K562 (cell line): ENCODE measurements around the gene NEDD4L. TPM values are rescaled to one million over a fixed set of nuclear protein-coding genes. Genes with fewer than 3 reads are reported as not detected.

Experiments
- ATAC-seq: fragments of 200-7000 bp; cut with Tn5 transposase; 3 replicates; pipeline ENCODE4 v1.9.1; 2020; ENCODE audit warnings: moderate library complexity
- BruUV-seq: library from RNA; stranded (reverse); fragments of 400-500 nt; replicated peaks from 2 replicates; lab custom pipeline; 2021; lab: Mats Ljungman, UMichigan
- CTCF ChIA-PET: fragments of 300-600 bp; formaldehyde crosslinking; extraction: SDS; loops from one replicate; lab custom pipeline; 2021; ENCODE audit warnings: low intra/inter-chr PET ratio; lab: Yijun Ruan, JAX
- POLR2A ChIA-PET: fragments of 300-600, 350-650 bp; sonication (Branson Sonifier 250); formaldehyde crosslinking; extraction: SDS; loops from one replicate; lab custom pipeline; 2021; ENCODE audit warnings: antibody characterized with exemption, inconsistent platforms; lab: Yijun Ruan, JAX
- DNase-seq, 4 experiments: peaks; one replicate each; pipeline versions ENCODE4 v3.0.0 to v3.0.0-alpha.2; 2011 to 2018; ENCODE audit warnings: low spot score in 3 of 4, mixed read lengths in 3 of 4; ENCODE audit errors: extremely low read depth in 1 of 4
- FAIRE-seq: peaks from 2 replicates; lab custom pipeline; 2011; peaks lifted over from hg19 to GRCh38; lab: Jason Lieb, UNC
- H2AFZ ChIP-seq: 2 replicates; pipeline ENCODE4 v1.6.0; 2011; ENCODE audit warnings: low read depth, low read length, control low read depth, inconsistent platforms
- H3K27ac ChIP-seq: fragments of 200-600 bp; 3 replicates; pipeline ENCODE4 v1.8.0; 2011; ENCODE audit warnings: low read depth, mild to moderate bottlenecking, control low read depth, inconsistent platforms, low read length, moderate library complexity, mixed read lengths; ENCODE audit errors: extremely low read depth
- H3K27me3 ChIP-seq, 2 experiments: fragments of 300-600 bp in 1 of 2; 2 replicates in 1 of 2; 3 replicates in 1 of 2; pipeline versions ENCODE4 v1.6.0 to v1.8.0; 2011; ENCODE audit warnings: inconsistent platforms in 2 of 2, low read length in 2 of 2, mild to moderate bottlenecking in 1 of 2, mixed read lengths in 1 of 2, moderate library complexity in 1 of 2; ENCODE audit not compliant: control insufficient read depth in 2 of 2, insufficient read depth in 2 of 2
- H3K36me3 ChIP-seq: fragments of 300-600 bp; 3 replicates; pipeline ENCODE4 v1.8.0; 2011; ENCODE audit warnings: mild to moderate bottlenecking, low read length, inconsistent platforms; ENCODE audit not compliant: control insufficient read depth, insufficient read depth
- H3K4me1 ChIP-seq, 2 experiments: fragments of 200-600 bp in 1 of 2; replicated peaks in 1 of 2; 2 replicates in 1 of 2; 3 replicates in 1 of 2; pipeline versions ENCODE4 v1.5.1 to v1.8.0; 2011; ENCODE audit warnings: inconsistent platforms in 2 of 2, low read length in 2 of 2, mild to moderate bottlenecking in 1 of 2, mixed read lengths in 1 of 2, moderate library complexity in 1 of 2; ENCODE audit not compliant: control insufficient read depth in 2 of 2, insufficient read depth in 2 of 2
- H3K4me2 ChIP-seq: 2 replicates; pipeline ENCODE4 v1.6.1; 2011; ENCODE audit warnings: low read length, control low read depth, inconsistent platforms, mixed read lengths; ENCODE audit not compliant: insufficient read depth
- H3K4me3 ChIP-seq: fragments of 200-600 bp; sonication (generic), shearing (Covaris generic); 2 replicates; pipeline ENCODE4 v1.5.1; 2016; ENCODE audit warnings: control low read depth, inconsistent platforms
- H3K79me2 ChIP-seq: fragments of 200-600 bp; 3 replicates; pipeline ENCODE4 v1.8.0; 2011; ENCODE audit warnings: low read length, inconsistent platforms; ENCODE audit not compliant: control insufficient read depth, insufficient read depth
- H3K9ac ChIP-seq, 2 experiments: 2 replicates each; pipeline versions ENCODE4 v1.6.0 to v1.6.1; 2011; ENCODE audit warnings: low read depth in 2 of 2, low read length in 2 of 2, control low read depth in 1 of 2, inconsistent platforms in 1 of 2, mild to moderate bottlenecking in 1 of 2, mixed read lengths in 1 of 2; ENCODE audit not compliant: insufficient read depth in 1 of 2
- H3K9me1 ChIP-seq: one replicate; pipeline ENCODE4 v1.6.0; 2011; ENCODE audit warnings: inconsistent platforms, mild to moderate bottlenecking, low read length, moderate library complexity; ENCODE audit not compliant: control insufficient read depth, insufficient read depth
- H3K9me3 ChIP-seq: replicated peaks from 2 replicates; pipeline ENCODE4 v1.5.1; 2011; ENCODE audit warnings: low read depth, low read length, inconsistent platforms; ENCODE audit not compliant: control insufficient read depth, insufficient read depth
- H4K20me1 ChIP-seq: replicated peaks from 2 replicates; pipeline ENCODE4 v1.6.1; 2011; ENCODE audit warnings: low read length, inconsistent platforms, mixed read lengths; ENCODE audit not compliant: control insufficient read depth, insufficient read depth
- ASH1L ChIP-seq: fragments of 450-650 bp; IDR thresholded peaks from 2 replicates; pipeline ENCODE4 v1.6.1; 2018; ENCODE audit warnings: borderline replicate concordance, mild to moderate bottlenecking, low read depth; ENCODE audit not compliant: partially characterized antibody
- CBFA2T2 ChIP-seq: fragments of 450-650 bp; conservative IDR thresholded peaks from 2 replicates; pipeline ENCODE4 v1.6.1; 2017; ENCODE audit warnings: mild to moderate bottlenecking
- GTF2E2 ChIP-seq: fragments of 200-800 bp; sonication (Bioruptor generic); IDR thresholded peaks from 2 replicates; pipeline ENCODE4 v1.6.1; 2016; ENCODE audit warnings: missing genetic modification characterization, missing compliant biosample characterization
- MBD2 ChIP-seq: sonication (generic); IDR thresholded peaks from 2 replicates; pipeline ENCODE4 v1.6.1; 2016; ENCODE audit warnings: low read depth, borderline replicate concordance
- TEAD2 ChIP-seq: fragments of 450-650 bp; IDR thresholded peaks from 2 replicates; pipeline ENCODE4 v1.6.1; 2016; ENCODE audit warnings: missing genetic modification characterization, control low read depth, missing compliant biosample characterization
- TRIM24 ChIP-seq, 2 experiments: fragments of 450-650 bp; IDR thresholded peaks; 2 replicates each; pipeline ENCODE4 v1.6.1; 2016
- YBX1 ChIP-seq: fragments of 450-650 bp; IDR thresholded peaks from 2 replicates; pipeline ENCODE4 v1.7.1; 2016; ENCODE audit warnings: mild to moderate bottlenecking
- ZBTB7A ChIP-seq: IDR thresholded peaks from 2 replicates; pipeline ENCODE4 v1.6.1; 2011; ENCODE audit warnings: low read depth, mild to moderate bottlenecking, low read length, moderate library complexity, borderline replicate concordance; ENCODE audit not compliant: control insufficient read depth
- ZNF324 ChIP-seq: fragments of 250-450 bp; sonication (Bioruptor Pico); IDR thresholded peaks from 2 replicates; pipeline ENCODE4 v1.4.0; 2020; ENCODE audit warnings: mild to moderate bottlenecking
- ZNF717 ChIP-seq: fragments of 250-450 bp; sonication (Bioruptor Pico); IDR thresholded peaks from 2 replicates; pipeline ENCODE4 v1.5.0; 2021
- WGBS: fragments of 100-300 bp; shearing (Covaris generic); methylation state at CpG from one replicate; pipeline ENCODE4 v1.1.6; 2016; ENCODE audit warnings: low coverage, mixed read lengths; ENCODE audit not compliant: insufficient coverage; ENCODE audit errors: missing lambda C conversion rate; 5-methylcytosine and 5-hydroxymethylcytosine counted together
- in situ Hi-C: fragments of 300-500 bp; cut with MboI; formaldehyde crosslinking; loops from 4 replicates; pipeline ENCODE4 v1.15.0; 2018; ENCODE audit warnings: inconsistent platforms, mixed read lengths
- intact Hi-C: fragments of 100-400 bp; cut with micrococcal nuclease; formaldehyde crosslinking; loops from 2 replicates; pipeline ENCODE4 v1.14.2; 2022
- polyA plus RNA-seq, 8 experiments: library from polyadenylated mRNA; depleted of rRNA in 4 of 8; stranded (reverse) in 5 of 8; unstranded in 3 of 8; fragments of >200 nt; fragmentation: Nextera tagmentation in 2 of 8; fragmentation: Illumina TruSeq in 1 of 8; extraction: Ambion mirVana in 2 of 8; extraction: Trizol in 1 of 8; gene quantifications; 2 replicates each; pipeline versions ENCODE4 v1.2.1 to v1.2.3, GENCODE V29; 2011 to 2014; ENCODE audit warnings: inconsistent platforms in 1 of 8, missing spikeins in 1 of 8
- total RNA-seq, 7 experiments: library from RNA; depleted of rRNA in 6 of 7; stranded (reverse); fragments of >200 nt in 6 of 7; fragmentation: Illumina TruSeq in 2 of 7; extraction: Trizol in 2 of 7; gene quantifications; 2 replicates each; pipeline versions ENCODE4 v1.2.1 to v1.2.3, GENCODE V29; 2011 to 2021; ENCODE audit warnings: low replicate concordance in 1 of 7
- TF ChIP-seq, protein P1 (sequence below): fragments of 250-450 bp; sonication (Bioruptor Pico); IDR thresholded peaks from 2 replicates; pipeline ENCODE4 v1.5.0; 2021
- TF ChIP-seq, protein P2 (sequence below), 2 experiments: IDR thresholded peaks; 2 replicates each; pipeline ENCODE4 v1.6.1; 2011; ENCODE audit warnings: borderline replicate concordance in 1 of 2, control low read depth in 1 of 2, low read depth in 1 of 2, low read length in 1 of 2, mild to moderate bottlenecking in 1 of 2, mixed read lengths in 1 of 2, moderate library complexity in 1 of 2; ENCODE audit not compliant: insufficient read depth in 1 of 2, insufficient read length in 1 of 2, poor library complexity in 1 of 2, severe bottlenecking in 1 of 2; ENCODE audit errors: extremely low read depth in 1 of 2

The NEDD4L gene
- total and polyA plus RNA-seq, 9 of the 15 experiments (the other 6 are each of a cell fraction or from before 2014, with no cell fraction given) = 8.1 to 33.4 (median 19.9) TPM

DNA sequence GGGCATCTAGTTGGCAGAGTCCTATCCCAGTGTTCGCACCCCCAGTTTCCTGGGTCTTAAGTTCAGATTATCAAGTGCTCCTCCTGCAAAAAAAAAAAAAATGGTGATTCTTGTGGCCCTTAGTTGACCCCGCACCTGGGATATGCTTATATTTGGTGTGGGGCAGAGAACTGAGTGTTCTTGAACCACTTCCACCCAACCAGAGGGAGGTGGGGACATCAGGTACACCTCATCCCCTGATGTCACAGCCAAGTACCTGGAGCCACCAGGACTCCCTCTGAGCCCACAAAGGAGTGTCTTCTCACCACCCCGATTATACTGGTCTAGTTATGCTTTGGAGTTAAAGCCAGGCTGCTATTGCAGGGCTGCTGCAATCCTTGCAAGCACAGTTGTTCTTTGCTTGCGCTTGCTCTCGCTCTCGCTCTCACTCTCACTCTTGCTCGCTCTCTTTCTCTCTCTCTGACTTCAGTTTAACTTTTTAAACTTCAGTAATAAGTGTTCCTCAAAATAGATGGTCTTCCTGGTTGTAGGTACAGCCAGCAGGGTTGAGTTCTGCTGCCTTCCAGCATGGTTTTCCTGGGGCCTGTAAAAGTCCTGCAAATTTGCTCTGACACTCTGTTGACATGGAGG is 265.7 kb downstream of the NEDD4L start:
- H2AFZ ChIP-seq = no peak overlapping the region
- H3K4me3 ChIP-seq = no peak overlapping the region
- no peak overlapping the region for H3K4me2 ChIP-seq
- WGBS = 48% methylated on average over 3 of the region's 7 CpGs
- no peak overlapping the region for H3K9ac ChIP-seq
- intact Hi-C loops = no loop called here
- no peak for FAIRE-seq
- TF ChIP-seq ZNF324 (CRISPR knock-in tag) = no peak
- TF ChIP-seq TEAD2 (tag) = no peak
- TF ChIP-seq, protein P1, sequence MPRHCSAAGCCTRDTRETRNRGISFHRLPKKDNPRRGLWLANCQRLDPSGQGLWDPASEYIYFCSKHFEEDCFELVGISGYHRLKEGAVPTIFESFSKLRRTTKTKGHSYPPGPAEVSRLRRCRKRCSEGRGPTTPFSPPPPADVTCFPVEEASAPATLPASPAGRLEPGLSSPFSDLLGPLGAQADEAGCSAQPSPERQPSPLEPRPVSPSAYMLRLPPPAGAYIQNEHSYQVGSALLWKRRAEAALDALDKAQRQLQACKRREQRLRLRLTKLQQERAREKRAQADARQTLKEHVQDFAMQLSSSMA = no peak
- no peak for TF ChIP-seq ASH1L
- ChIA-PET CTCF (no interaction called here), POLR2A (no interaction called here)
- no peaks in the 10 kb centered on the region for H3K9me1 ChIP-seq
- H3K4me1 ChIP-seq = no peaks in the 10 kb centered on the region; a peak in 2 of 5 replicates
- peaks cover 12% of the 10 kb centered on the region for H4K20me1 ChIP-seq
- no peak overlapping the region for H3K27ac ChIP-seq
- no peaks in the 10 kb centered on the region; the same call in 2 of the 3 replicates for H3K79me2 ChIP-seq
- DNase-seq = no peak
- peaks cover 3% of the 10 kb centered on the region; the same call in 1 of the 2 replicates for H3K9me3 ChIP-seq
- no TSS peak for BruUV-seq
- in situ Hi-C loops = no loop called here
- no peak for ATAC-seq
- H3K27me3 ChIP-seq = no peaks in the 10 kb centered on the region
- no peaks in the 10 kb centered on the region for H3K36me3 ChIP-seq

DNA sequence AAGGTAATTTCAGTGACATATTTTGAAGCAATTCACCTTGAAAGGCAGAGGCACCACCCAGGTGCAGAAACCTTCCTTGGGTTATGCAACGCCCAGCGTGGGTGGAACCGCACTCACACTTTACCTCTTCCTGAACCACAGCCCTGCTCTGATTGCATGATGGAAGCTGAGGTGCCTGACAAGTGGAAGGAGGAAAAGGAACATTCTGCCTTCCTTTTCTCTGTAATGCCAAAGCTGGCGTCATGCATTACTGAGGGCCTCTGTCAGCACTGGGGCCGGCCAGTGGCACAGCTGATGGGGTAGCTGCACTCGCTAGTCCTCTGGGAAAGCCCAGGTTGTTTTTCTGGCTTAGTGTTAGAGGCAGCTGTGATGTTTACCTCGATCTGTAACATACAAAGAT is 266.5 kb downstream of the NEDD4L start:
- ChIA-PET POLR2A (no interaction called here), CTCF (no interaction called here)
- FAIRE-seq (no peak), ATAC-seq (no peak), DNase-seq (no peak)
- Histone ChIP-seq H3K4me3 (no peak overlapping the region), H3K36me3 (no peaks in the 10 kb centered on the region), H4K20me1 (peaks cover 12% of the 10 kb centered on the region), H3K27ac (no peak overlapping the region), H3K79me2 (no peaks in the 10 kb centered on the region; the same call in 2 of the 3 replicates), H3K4me1 (no peaks in the 10 kb centered on the region; a peak in 2 of 5 replicates), H2AFZ (no peak overlapping the region), H3K4me2 (no peak overlapping the region), H3K9me3 (no peaks in the 10 kb centered on the region), H3K9me1 (no peaks in the 10 kb centered on the region), H3K9ac (no peak overlapping the region), H3K27me3 (no peaks in the 10 kb centered on the region)
- WGBS = 42% methylated on average over 6 of the region's 7 CpGs
- BruUV-seq = no TSS peak
- intact Hi-C loops = no loop called here
- TF ChIP-seq, protein P2, sequence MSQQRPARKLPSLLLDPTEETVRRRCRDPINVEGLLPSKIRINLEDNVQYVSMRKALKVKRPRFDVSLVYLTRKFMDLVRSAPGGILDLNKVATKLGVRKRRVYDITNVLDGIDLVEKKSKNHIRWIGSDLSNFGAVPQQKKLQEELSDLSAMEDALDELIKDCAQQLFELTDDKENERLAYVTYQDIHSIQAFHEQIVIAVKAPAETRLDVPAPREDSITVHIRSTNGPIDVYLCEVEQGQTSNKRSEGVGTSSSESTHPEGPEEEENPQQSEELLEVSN (IDR thresholded peaks at IDR 0.05; ENCODE audit: borderline replicate concordance in 1 of 2, extremely low read depth in 1 of 2, insufficient read depth in 1 of 2, insufficient read length in 1 of 2, low read depth in 1 of 2, low read length in 1 of 2, poor library complexity in 1 of 2, severe bottlenecking in 1 of 2) = no peak
- TF ChIP-seq TRIM24 (IDR thresholded peaks at IDR 0.05) = no peak
- no peak for TF ChIP-seq YBX1
- no peak for TF ChIP-seq CBFA2T2
- TF ChIP-seq ZBTB7A = no peak
- TF ChIP-seq GTF2E2 (tag) = no peak
- no peak for TF ChIP-seq MBD2
- no peak for TF ChIP-seq ZNF717 (CRISPR knock-in tag)
- in situ Hi-C loops = no loop called here
